ENCODE data around the gene MED23. TPM values are rescaled to one million over a fixed set of nuclear protein-coding genes. Genes with fewer than 3 reads are reported as not detected.
A peak's percentile ranks its signal among the peaks of the same experiment; 100 is the strongest.

The MED23 gene
- total and polyA plus RNA-seq, 9 of the 15 experiments (the other 6 are each of a cell fraction or from before 2014, with no cell fraction given): 13.7 to 61.2 (median 27.2) TPM

DNA sequence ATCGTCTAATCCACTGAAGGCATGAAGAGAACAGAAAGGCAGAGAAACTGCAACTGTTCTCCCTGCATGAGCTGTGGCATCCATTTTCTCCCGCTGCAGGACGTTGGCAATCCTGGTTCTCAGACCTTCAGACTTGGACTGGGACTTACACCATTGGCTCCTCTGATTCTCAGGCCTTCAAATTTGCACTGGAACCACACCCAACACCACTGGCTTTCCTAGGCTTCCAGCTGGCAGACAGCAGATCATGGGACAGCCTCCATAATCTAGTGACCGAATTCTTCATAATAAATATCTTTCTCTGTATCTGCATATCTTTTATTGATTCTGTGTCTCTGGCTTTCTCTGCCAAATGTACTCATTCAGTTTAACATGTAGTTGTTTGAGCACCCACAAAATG, 69.1 kb downstream of the MED23 start:
- 0% methylated on average over 4 of the region's 4 CpGs for WGBS (ENCODE audit: insufficient coverage, low coverage, missing lambda C conversion rate)
- FAIRE-seq: no peak
- DNase-seq (ENCODE audit: extremely low read depth in 1 of 4, low spot score in 3 of 4): no peak
- TF ChIP-seq DNMT1 (IDR thresholded peaks at IDR 0.05) (no peak), BRCA1 (IDR thresholded peaks at IDR 0.05) (no peak), BRCA1 (CRISPR knock-in tag; IDR thresholded peaks at IDR 0.05) (no peak), SRSF1 (IDR thresholded peaks at IDR 0.05; ENCODE audit: low read depth, low read length) (no peak), PCBP1 (IDR thresholded peaks at IDR 0.05; ENCODE audit: low read depth, low read length, poor library complexity, severe bottlenecking) (no peak), ZNF282 (CRISPR knock-in tag; IDR thresholded peaks at IDR 0.05) (no peak), ZBTB1 (CRISPR knock-in tag; IDR thresholded peaks at IDR 0.05; ENCODE audit: borderline replicate concordance, low read depth) (no peak), ZC3H11A (IDR thresholded peaks at IDR 0.05; ENCODE audit: low read depth, low read length) (no peak), WHSC1 (IDR thresholded peaks at IDR 0.05; ENCODE audit: low read length) (no peak)
- TF ChIP-seq, protein P1, sequence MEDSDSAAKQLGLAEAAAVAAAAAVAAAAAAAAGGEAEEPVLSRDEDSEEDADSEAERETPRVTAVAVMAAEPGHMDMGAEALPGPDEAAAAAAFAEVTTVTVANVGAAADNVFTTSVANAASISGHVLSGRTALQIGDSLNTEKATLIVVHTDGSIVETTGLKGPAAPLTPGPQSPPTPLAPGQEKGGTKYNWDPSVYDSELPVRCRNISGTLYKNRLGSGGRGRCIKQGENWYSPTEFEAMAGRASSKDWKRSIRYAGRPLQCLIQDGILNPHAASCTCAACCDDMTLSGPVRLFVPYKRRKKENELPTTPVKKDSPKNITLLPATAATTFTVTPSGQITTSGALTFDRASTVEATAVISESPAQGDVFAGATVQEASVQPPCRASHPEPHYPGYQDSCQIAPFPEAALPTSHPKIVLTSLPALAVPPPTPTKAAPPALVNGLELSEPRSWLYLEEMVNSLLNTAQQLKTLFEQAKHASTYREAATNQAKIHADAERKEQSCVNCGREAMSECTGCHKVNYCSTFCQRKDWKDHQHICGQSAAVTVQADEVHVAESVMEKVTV (CRISPR knock-in tag; IDR thresholded peaks at IDR 0.05): no peak
- TF ChIP-seq, protein P2, sequence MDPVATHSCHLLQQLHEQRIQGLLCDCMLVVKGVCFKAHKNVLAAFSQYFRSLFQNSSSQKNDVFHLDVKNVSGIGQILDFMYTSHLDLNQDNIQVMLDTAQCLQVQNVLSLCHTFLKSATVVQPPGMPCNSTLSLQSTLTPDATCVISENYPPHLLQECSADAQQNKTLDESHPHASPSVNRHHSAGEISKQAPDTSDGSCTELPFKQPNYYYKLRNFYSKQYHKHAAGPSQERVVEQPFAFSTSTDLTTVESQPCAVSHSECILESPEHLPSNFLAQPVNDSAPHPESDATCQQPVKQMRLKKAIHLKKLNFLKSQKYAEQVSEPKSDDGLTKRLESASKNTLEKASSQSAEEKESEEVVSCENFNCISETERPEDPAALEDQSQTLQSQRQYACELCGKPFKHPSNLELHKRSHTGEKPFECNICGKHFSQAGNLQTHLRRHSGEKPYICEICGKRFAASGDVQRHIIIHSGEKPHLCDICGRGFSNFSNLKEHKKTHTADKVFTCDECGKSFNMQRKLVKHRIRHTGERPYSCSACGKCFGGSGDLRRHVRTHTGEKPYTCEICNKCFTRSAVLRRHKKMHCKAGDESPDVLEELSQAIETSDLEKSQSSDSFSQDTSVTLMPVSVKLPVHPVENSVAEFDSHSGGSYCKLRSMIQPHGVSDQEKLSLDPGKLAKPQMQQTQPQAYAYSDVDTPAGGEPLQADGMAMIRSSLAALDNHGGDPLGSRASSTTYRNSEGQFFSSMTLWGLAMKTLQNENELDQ (CRISPR knock-in tag; IDR thresholded peaks at IDR 0.05; ENCODE audit: borderline replicate concordance): no peak
- TF ChIP-seq, protein P3, sequence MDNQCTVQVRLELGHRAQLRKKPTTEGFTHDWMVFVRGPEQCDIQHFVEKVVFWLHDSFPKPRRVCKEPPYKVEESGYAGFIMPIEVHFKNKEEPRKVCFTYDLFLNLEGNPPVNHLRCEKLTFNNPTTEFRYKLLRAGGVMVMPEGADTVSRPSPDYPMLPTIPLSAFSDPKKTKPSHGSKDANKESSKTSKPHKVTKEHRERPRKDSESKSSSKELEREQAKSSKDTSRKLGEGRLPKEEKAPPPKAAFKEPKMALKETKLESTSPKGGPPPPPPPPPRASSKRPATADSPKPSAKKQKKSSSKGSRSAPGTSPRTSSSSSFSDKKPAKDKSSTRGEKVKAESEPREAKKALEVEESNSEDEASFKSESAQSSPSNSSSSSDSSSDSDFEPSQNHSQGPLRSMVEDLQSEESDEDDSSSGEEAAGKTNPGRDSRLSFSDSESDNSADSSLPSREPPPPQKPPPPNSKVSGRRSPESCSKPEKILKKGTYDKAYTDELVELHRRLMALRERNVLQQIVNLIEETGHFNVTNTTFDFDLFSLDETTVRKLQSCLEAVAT (IDR thresholded peaks at IDR 0.05): no peak
- TF ChIP-seq, protein P4, sequence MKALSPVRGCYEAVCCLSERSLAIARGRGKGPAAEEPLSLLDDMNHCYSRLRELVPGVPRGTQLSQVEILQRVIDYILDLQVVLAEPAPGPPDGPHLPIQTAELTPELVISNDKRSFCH (CRISPR knock-in tag; IDR thresholded peaks at IDR 0.05): no peak
- TF ChIP-seq, protein P4 (tag; IDR thresholded peaks at IDR 0.05): no peak
- TF ChIP-seq, protein P5, sequence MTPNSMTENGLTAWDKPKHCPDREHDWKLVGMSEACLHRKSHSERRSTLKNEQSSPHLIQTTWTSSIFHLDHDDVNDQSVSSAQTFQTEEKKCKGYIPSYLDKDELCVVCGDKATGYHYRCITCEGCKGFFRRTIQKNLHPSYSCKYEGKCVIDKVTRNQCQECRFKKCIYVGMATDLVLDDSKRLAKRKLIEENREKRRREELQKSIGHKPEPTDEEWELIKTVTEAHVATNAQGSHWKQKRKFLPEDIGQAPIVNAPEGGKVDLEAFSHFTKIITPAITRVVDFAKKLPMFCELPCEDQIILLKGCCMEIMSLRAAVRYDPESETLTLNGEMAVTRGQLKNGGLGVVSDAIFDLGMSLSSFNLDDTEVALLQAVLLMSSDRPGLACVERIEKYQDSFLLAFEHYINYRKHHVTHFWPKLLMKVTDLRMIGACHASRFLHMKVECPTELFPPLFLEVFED (CRISPR knock-in tag; conservative IDR thresholded peaks at IDR 0.05): no peak

More for the DNA sequence above, 69.1 kb downstream of the MED23 start:
- POLR2A ChIA-PET: no interaction called here
- Histone ChIP-seq H3K4me2 (ENCODE audit: insufficient read depth, low read length) (no peak overlapping the region), H3K79me2 (ENCODE audit: control insufficient read depth, insufficient read depth, low read length) (no peaks in the 10 kb centered on the region), H3K4me3 (no peak overlapping the region), H2AFZ (ENCODE audit: low read depth, low read length) (no peak overlapping the region), H3K9me1 (ENCODE audit: control insufficient read depth, insufficient read depth, low read length) (no peaks in the 10 kb centered on the region), H3K27me3 (ENCODE audit: control insufficient read depth in 2 of 2, insufficient read depth in 2 of 2, low read length in 2 of 2) (peaks cover 0 to 8% of the 10 kb centered on the region in 2 experiments; a peak in 2 of 5 replicates), H3K36me3 (ENCODE audit: control insufficient read depth, insufficient read depth, low read length) (no peaks in the 10 kb centered on the region), H3K4me1 (replicated peaks in 1 of 2; ENCODE audit: control insufficient read depth in 2 of 2, insufficient read depth in 2 of 2, low read length in 2 of 2) (no peaks in the 10 kb centered on the region), H3K27ac (ENCODE audit: extremely low read depth, low read depth, low read length) (no peak overlapping the region), H3K9me3 (replicated peaks; ENCODE audit: control insufficient read depth, insufficient read depth, low read depth, low read length) (no peaks in the 10 kb centered on the region), H3K9ac (ENCODE audit: insufficient read depth in 1 of 2, low read depth in 2 of 2, low read length in 2 of 2) (no peak overlapping the region), H4K20me1 (replicated peaks; ENCODE audit: control insufficient read depth, insufficient read depth, low read length) (no peaks in the 10 kb centered on the region)
- in situ Hi-C loops (cut with MboI) (no loop called here), intact Hi-C loops (cut with micrococcal nuclease) (no loop called here)
- peak; percentile 28; the same call in 1 of the 3 replicates for ATAC-seq
- no TSS peak for BruUV-seq (replicated peaks)
- CTCF ChIA-PET (ENCODE audit: low intra/inter-chr PET ratio): no interaction called here
